ENCODE data around the gene TADA3.

TADA3 gene

GRCh38 chr3:9806688-9807589 is 14.7 kb upstream of the TADA3 start:
- TF ChIP-seq POLR2AphosphoS5 (IDR thresholded peaks at IDR 0.05; ENCODE audit: low read depth) (no peak), SPI1 (IDR thresholded peaks at IDR 0.05; ENCODE audit: borderline replicate concordance, low read depth) (no peak)
- H3K4me3 ChIP-seq (replicated peaks; ENCODE audit: insufficient read depth, low read length), result no peak overlapping the region
- no peak overlapping the region for H3K27ac ChIP-seq (replicated peaks)
- no peak for DNase-seq (ENCODE audit: low read depth in 1 of 2, low spot score in 1 of 2)
- no peaks in the 10 kb centered on the region for H3K27me3 ChIP-seq (ENCODE audit: insufficient read depth, poor library complexity, severe bottlenecking)

GRCh38 chr3:9806137-9806536 is 13.9 kb upstream of the TADA3 start:
- no peak overlapping the region for H3K27ac ChIP-seq (replicated peaks)
- no peak overlapping the region for H3K4me3 ChIP-seq (replicated peaks; ENCODE audit: insufficient read depth, low read length)
- DNase-seq (ENCODE audit: low read depth in 1 of 2, low spot score in 1 of 2), result no peak
- TF ChIP-seq CTCF (IDR thresholded peaks at IDR 0.05; ENCODE audit: insufficient read depth, low read length), result no peak
- TF ChIP-seq GABPA (IDR thresholded peaks at IDR 0.05; ENCODE audit: low read depth), result no peak
- TF ChIP-seq POLR2AphosphoS5 (IDR thresholded peaks at IDR 0.05; ENCODE audit: low read depth), result no peak
- TF ChIP-seq SPI1 (IDR thresholded peaks at IDR 0.05; ENCODE audit: borderline replicate concordance, low read depth), result no peak
- no peak for TF ChIP-seq REST (IDR thresholded peaks at IDR 0.05; ENCODE audit: insufficient replicate concordance, low read depth)
- no peaks in the 10 kb centered on the region for H3K27me3 ChIP-seq (ENCODE audit: insufficient read depth, poor library complexity, severe bottlenecking)

- Histone ChIP-seq H3K27me3 (ENCODE audit: insufficient read depth, poor library complexity, severe bottlenecking) (no peaks in the 10 kb centered on the region), H3K27ac (replicated peaks) (no peak overlapping the region), H3K4me3 (replicated peaks; ENCODE audit: insufficient read depth, low read length) (no peak overlapping the region)
- DNase-seq (ENCODE audit: low read depth in 1 of 2, low spot score in 1 of 2), result no peak
- TF ChIP-seq CTCF (IDR thresholded peaks at IDR 0.05; ENCODE audit: insufficient read depth, low read length) (no peak), REST (IDR thresholded peaks at IDR 0.05; ENCODE audit: insufficient replicate concordance, low read depth) (no peak), POLR2AphosphoS5 (IDR thresholded peaks at IDR 0.05; ENCODE audit: low read depth) (no peak), GABPA (IDR thresholded peaks at IDR 0.05; ENCODE audit: low read depth) (no peak), SPI1 (IDR thresholded peaks at IDR 0.05; ENCODE audit: borderline replicate concordance, low read depth) (no peak)
Measured at GRCh38 chr3:9804996-9805395, 12.7 kb upstream of the TADA3 start.

- Histone ChIP-seq H3K27ac (replicated peaks) (no peak overlapping the region), H3K4me3 (replicated peaks; ENCODE audit: insufficient read depth, low read length) (no peak overlapping the region), H3K27me3 (ENCODE audit: insufficient read depth, poor library complexity, severe bottlenecking) (no peaks in the 10 kb centered on the region)
- TF ChIP-seq REST (IDR thresholded peaks at IDR 0.05; ENCODE audit: insufficient replicate concordance, low read depth), result no peak
- no peak for TF ChIP-seq SPI1 (IDR thresholded peaks at IDR 0.05; ENCODE audit: borderline replicate concordance, low read depth)
- TF ChIP-seq CTCF (IDR thresholded peaks at IDR 0.05; ENCODE audit: insufficient read depth, low read length), result no peak
- no peak for TF ChIP-seq GABPA (IDR thresholded peaks at IDR 0.05; ENCODE audit: low read depth)
- no peak for TF ChIP-seq POLR2AphosphoS5 (IDR thresholded peaks at IDR 0.05; ENCODE audit: low read depth)
- no peak for DNase-seq (ENCODE audit: low read depth in 1 of 2, low spot score in 1 of 2)
Measured at GRCh38 chr3:9803494-9803893, 11.2 kb upstream of the TADA3 start.
